HepG2 (cell line): Measurements from ENCODE around the gene GPR162. TPM values are rescaled to one million over a fixed set of nuclear protein-coding genes. Genes with fewer than 3 reads are reported as not detected.
A peak's percentile ranks its signal among the peaks of the same experiment; 100 is the strongest.

Experiments
- BRF2 ChIP-seq: sonication (generic); formaldehyde crosslinking; IDR thresholded peaks from 2 replicates; pipeline ENCODE4 v1.8.1; 2022; ENCODE audit warnings: mild to moderate bottlenecking, missing genetic modification reagents
- MED8 ChIP-seq: sonication (generic); formaldehyde crosslinking; IDR thresholded peaks from 2 replicates; pipeline ENCODE4 v1.8.1; 2023; ENCODE audit warnings: mild to moderate bottlenecking, missing genetic modification reagents; ENCODE audit not compliant: insufficient replicate concordance
- MYNN ChIP-seq: sonication (generic); formaldehyde crosslinking; IDR thresholded peaks from 2 replicates; pipeline ENCODE4 v1.4.0; 2020; ENCODE audit warnings: mild to moderate bottlenecking, low read depth, missing genetic modification reagents
- NKX3-1 ChIP-seq: sonication (generic); formaldehyde crosslinking; IDR thresholded peaks from 2 replicates; pipeline ENCODE4 v1.5.0; 2020; ENCODE audit warnings: missing genetic modification reagents
- SAFB2 ChIP-seq: sonication (generic); formaldehyde crosslinking; IDR thresholded peaks from 2 replicates; pipeline ENCODE4 v1.5.1; 2020; ENCODE audit warnings: missing genetic modification reagents, low read depth, mild to moderate bottlenecking, borderline replicate concordance
- SP1 ChIP-seq, 2 experiments: fragments of 450-650 bp in 1 of 2; sonication (generic) in 1 of 2; formaldehyde crosslinking in 1 of 2; IDR thresholded peaks; 2 replicates each; pipeline versions ENCODE4 v1.4.0 to v1.6.1; 2016 to 2020; ENCODE audit warnings: missing genetic modification reagents in 1 of 2
- SRY ChIP-seq: sonication (generic); formaldehyde crosslinking; IDR thresholded peaks from 2 replicates; pipeline ENCODE4 v1.8.0; 2022; ENCODE audit warnings: mild to moderate bottlenecking, missing genetic modification reagents
- ZBTB20 ChIP-seq: sonication (generic); formaldehyde crosslinking; IDR thresholded peaks from 2 replicates; pipeline ENCODE4 v1.8.1; 2023; ENCODE audit warnings: missing genetic modification reagents, low read depth, mild to moderate bottlenecking, borderline replicate concordance
- polyA plus RNA-seq, 8 experiments: library from polyadenylated mRNA; depleted of rRNA in 3 of 8; stranded (reverse) in 7 of 8; unstranded in 1 of 8; fragments of >200 nt; fragmentation: Illumina TruSeq in 4 of 8; extraction: Trizol in 4 of 8; gene quantifications; 2 replicates each; pipeline versions ENCODE4 v1.2.1 to v1.2.3, GENCODE V29; 2011 to 2016; ENCODE audit warnings: low read depth in 4 of 8, missing spikeins in 1 of 8, mixed read lengths in 1 of 8; ENCODE audit not compliant: insufficient read depth in 1 of 8
- total RNA-seq, 5 experiments: library from RNA; depleted of rRNA; stranded (reverse); fragments of >200 nt; fragmentation: Illumina TruSeq; extraction: Trizol; gene quantifications; 2 replicates each; pipeline ENCODE4 v1.2.3, GENCODE V29; 2016; ENCODE audit warnings: low read depth in 1 of 5
- TF ChIP-seq, protein P1 (sequence below): sonication (generic); formaldehyde crosslinking; IDR thresholded peaks from 2 replicates; pipeline ENCODE4 v1.4.0; 2020; ENCODE audit warnings: missing genetic modification reagents, borderline replicate concordance
- TF ChIP-seq, protein P2 (sequence below), 2 experiments: fragments of 450-650 bp in 1 of 2; sonication (generic) in 1 of 2; formaldehyde crosslinking; IDR thresholded peaks; 2 replicates each; pipeline versions ENCODE4 v1.5.0 to v1.8.0; 2020 to 2022; ENCODE audit warnings: mild to moderate bottlenecking in 1 of 2, missing genetic modification reagents in 1 of 2
- TF ChIP-seq, protein P3 (sequence below): sonication (generic); formaldehyde crosslinking; IDR thresholded peaks from 2 replicates; pipeline ENCODE4 v1.5.0; 2020; ENCODE audit warnings: mild to moderate bottlenecking, missing genetic modification reagents
- TF ChIP-seq, protein P4 (sequence below): sonication (generic); formaldehyde crosslinking; IDR thresholded peaks from 2 replicates; pipeline ENCODE4 v1.8.0; 2023; ENCODE audit warnings: mild to moderate bottlenecking, missing genetic modification reagents
- TF ChIP-seq, protein P5 (sequence below): fragments of 450-650 bp; IDR thresholded peaks from 2 replicates; pipeline ENCODE4 v1.6.1; 2016
- TF ChIP-seq, protein P6 (sequence below): fragments of 450-650 bp; IDR thresholded peaks from 2 replicates; pipeline ENCODE4 v1.6.1; 2017

The GPR162 gene
- total and polyA plus RNA-seq, 2 of the 13 experiments (the other 11 are each of a cell fraction or from before 2014, with no cell fraction given): 0.08 TPM; not detected in 1

- TF ChIP-seq, protein P1, sequence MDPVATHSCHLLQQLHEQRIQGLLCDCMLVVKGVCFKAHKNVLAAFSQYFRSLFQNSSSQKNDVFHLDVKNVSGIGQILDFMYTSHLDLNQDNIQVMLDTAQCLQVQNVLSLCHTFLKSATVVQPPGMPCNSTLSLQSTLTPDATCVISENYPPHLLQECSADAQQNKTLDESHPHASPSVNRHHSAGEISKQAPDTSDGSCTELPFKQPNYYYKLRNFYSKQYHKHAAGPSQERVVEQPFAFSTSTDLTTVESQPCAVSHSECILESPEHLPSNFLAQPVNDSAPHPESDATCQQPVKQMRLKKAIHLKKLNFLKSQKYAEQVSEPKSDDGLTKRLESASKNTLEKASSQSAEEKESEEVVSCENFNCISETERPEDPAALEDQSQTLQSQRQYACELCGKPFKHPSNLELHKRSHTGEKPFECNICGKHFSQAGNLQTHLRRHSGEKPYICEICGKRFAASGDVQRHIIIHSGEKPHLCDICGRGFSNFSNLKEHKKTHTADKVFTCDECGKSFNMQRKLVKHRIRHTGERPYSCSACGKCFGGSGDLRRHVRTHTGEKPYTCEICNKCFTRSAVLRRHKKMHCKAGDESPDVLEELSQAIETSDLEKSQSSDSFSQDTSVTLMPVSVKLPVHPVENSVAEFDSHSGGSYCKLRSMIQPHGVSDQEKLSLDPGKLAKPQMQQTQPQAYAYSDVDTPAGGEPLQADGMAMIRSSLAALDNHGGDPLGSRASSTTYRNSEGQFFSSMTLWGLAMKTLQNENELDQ (CRISPR knock-in tag): no peak
- TF ChIP-seq NKX3-1 (CRISPR knock-in tag) (peak; percentile 73; the same call in 1 of the 2 replicates), SRY (CRISPR knock-in tag) (0 out of 2 replicates have a peak, but pooled peaks have one; percentile 55), MED8 (CRISPR knock-in tag) (peak; percentile 21), SP1 (IDR thresholded peaks at IDR 0.05) (no peak), SP1 (CRISPR knock-in tag; IDR thresholded peaks at IDR 0.05) (peak; percentile 99), ZBTB20 (CRISPR knock-in tag) (peak; percentile 29; the same call in 1 of the 2 replicates), MYNN (CRISPR knock-in tag) (no peak; the same call in 1 of the 2 replicates), SAFB2 (CRISPR knock-in tag) (0 out of 2 replicates have a peak, but pooled peaks have one; percentile 11), BRF2 (CRISPR knock-in tag) (peak; percentile 7; the same call in 1 of the 2 replicates)
- TF ChIP-seq, protein P2, sequence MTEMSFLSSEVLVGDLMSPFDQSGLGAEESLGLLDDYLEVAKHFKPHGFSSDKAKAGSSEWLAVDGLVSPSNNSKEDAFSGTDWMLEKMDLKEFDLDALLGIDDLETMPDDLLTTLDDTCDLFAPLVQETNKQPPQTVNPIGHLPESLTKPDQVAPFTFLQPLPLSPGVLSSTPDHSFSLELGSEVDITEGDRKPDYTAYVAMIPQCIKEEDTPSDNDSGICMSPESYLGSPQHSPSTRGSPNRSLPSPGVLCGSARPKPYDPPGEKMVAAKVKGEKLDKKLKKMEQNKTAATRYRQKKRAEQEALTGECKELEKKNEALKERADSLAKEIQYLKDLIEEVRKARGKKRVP (CRISPR knock-in tag; IDR thresholded peaks at IDR 0.05): 0 out of 4 replicates have a peak, but pooled peaks of 1 of the 2 experiments have one; percentile 57
- TF ChIP-seq, protein P3, sequence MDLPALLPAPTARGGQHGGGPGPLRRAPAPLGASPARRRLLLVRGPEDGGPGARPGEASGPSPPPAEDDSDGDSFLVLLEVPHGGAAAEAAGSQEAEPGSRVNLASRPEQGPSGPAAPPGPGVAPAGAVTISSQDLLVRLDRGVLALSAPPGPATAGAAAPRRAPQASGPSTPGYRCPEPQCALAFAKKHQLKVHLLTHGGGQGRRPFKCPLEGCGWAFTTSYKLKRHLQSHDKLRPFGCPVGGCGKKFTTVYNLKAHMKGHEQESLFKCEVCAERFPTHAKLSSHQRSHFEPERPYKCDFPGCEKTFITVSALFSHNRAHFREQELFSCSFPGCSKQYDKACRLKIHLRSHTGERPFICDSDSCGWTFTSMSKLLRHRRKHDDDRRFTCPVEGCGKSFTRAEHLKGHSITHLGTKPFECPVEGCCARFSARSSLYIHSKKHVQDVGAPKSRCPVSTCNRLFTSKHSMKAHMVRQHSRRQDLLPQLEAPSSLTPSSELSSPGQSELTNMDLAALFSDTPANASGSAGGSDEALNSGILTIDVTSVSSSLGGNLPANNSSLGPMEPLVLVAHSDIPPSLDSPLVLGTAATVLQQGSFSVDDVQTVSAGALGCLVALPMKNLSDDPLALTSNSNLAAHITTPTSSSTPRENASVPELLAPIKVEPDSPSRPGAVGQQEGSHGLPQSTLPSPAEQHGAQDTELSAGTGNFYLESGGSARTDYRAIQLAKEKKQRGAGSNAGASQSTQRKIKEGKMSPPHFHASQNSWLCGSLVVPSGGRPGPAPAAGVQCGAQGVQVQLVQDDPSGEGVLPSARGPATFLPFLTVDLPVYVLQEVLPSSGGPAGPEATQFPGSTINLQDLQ (CRISPR knock-in tag): no peak
- TF ChIP-seq, protein P4, sequence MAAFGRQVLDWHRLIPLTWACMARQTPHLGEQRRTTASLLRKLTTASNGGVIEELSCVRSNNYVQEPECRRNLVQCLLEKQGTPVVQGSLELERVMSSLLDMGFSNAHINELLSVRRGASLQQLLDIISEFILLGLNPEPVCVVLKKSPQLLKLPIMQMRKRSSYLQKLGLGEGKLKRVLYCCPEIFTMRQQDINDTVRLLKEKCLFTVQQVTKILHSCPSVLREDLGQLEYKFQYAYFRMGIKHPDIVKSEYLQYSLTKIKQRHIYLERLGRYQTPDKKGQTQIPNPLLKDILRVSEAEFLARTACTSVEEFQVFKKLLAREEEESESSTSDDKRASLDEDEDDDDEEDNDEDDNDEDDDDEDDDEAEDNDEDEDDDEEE (CRISPR knock-in tag): 0 out of 2 replicates have a peak, but pooled peaks have one; percentile 77
- TF ChIP-seq, protein P5, sequence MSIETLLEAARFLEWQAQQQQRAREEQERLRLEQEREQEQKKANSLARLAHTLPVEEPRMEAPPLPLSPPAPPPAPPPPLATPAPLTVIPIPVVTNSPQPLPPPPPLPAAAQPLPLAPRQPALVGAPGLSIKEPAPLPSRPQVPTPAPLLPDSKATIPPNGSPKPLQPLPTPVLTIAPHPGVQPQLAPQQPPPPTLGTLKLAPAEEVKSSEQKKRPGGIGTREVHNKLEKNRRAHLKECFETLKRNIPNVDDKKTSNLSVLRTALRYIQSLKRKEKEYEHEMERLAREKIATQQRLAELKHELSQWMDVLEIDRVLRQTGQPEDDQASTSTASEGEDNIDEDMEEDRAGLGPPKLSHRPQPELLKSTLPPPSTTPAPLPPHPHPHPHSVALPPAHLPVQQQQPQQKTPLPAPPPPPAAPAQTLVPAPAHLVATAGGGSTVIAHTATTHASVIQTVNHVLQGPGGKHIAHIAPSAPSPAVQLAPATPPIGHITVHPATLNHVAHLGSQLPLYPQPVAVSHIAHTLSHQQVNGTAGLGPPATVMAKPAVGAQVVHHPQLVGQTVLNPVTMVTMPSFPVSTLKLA: peak; percentile 59
- TF ChIP-seq, protein P6, sequence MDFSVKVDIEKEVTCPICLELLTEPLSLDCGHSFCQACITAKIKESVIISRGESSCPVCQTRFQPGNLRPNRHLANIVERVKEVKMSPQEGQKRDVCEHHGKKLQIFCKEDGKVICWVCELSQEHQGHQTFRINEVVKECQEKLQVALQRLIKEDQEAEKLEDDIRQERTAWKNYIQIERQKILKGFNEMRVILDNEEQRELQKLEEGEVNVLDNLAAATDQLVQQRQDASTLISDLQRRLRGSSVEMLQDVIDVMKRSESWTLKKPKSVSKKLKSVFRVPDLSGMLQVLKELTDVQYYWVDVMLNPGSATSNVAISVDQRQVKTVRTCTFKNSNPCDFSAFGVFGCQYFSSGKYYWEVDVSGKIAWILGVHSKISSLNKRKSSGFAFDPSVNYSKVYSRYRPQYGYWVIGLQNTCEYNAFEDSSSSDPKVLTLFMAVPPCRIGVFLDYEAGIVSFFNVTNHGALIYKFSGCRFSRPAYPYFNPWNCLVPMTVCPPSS: no peak
Observed at GRCh38 chr12:6872073-6873048, 50.7 kb downstream of the GPR162 start (continued).
